PC-3 (cell line): ENCODE measurements around the gene IGDCC3.

Experiments
- CTCF ChIP-seq: fragments of 300-600 bp; sonication (generic); conservative IDR thresholded peaks from 2 replicates; pipeline ENCODE4 v1.5.1; 2017; ENCODE audit warnings: antibody characterized with exemption, low read depth, mild to moderate bottlenecking, low read length
- EZH2 ChIP-seq: fragments of 300-600 bp; sonication (generic); IDR thresholded peaks from one replicate; pipeline ENCODE4 v1.6.1; 2017; ENCODE audit warnings: antibody characterized with exemption, mild to moderate bottlenecking, low read length; ENCODE audit not compliant: unreplicated experiment

GRCh38 chr15:65312400-65312916, 65.3 kb downstream of the IGDCC3 start:
- TF ChIP-seq CTCF, result no peak
- no peak for TF ChIP-seq EZH2
